Upper lobe of left lung (tissue), 4 donors: Measurements from ENCODE around the gene SPANXN1.

Experiments used
- POLR2A ChIP-seq, 4 donors: fragments of 450-650 bp; IDR thresholded peaks; one replicate each; pipeline ENCODE4 v1.5.1; 2016 to 2017; ENCODE audit warnings: antibody characterized with exemption in 4 of 4, mild to moderate bottlenecking in 2 of 4
- TF ChIP-seq, protein P1 (sequence below), 6 experiments: fragments of 450-650 bp in 4 of 6; fragments of 200-600 bp in 2 of 6; sonication (generic) in 2 of 6; IDR thresholded peaks; one replicate each; pipeline ENCODE4 v1.5.1; 2016 to 2019; ENCODE audit warnings: antibody characterized with exemption in 6 of 6

DNA sequence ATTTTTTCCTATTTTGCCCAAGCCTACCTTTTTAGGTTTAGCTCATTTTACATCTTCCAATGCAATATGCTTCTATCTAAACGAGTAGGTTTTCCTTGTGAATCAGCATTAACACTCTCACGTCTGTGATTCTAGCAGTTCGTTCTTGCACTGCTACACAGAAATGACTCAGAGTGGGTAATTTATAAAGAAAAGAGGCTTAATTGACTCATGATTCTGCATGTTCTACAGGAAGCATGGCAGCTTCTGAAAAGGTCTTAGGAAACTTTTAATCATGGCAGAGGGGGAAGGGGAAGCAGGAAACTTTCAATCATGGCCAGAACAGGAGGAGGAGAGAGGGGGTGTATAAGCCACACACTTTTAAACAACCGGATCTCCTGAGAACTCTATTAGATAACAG lies 44.9 kb downstream of the SPANXN1 start:
- TF ChIP-seq, protein P1, sequence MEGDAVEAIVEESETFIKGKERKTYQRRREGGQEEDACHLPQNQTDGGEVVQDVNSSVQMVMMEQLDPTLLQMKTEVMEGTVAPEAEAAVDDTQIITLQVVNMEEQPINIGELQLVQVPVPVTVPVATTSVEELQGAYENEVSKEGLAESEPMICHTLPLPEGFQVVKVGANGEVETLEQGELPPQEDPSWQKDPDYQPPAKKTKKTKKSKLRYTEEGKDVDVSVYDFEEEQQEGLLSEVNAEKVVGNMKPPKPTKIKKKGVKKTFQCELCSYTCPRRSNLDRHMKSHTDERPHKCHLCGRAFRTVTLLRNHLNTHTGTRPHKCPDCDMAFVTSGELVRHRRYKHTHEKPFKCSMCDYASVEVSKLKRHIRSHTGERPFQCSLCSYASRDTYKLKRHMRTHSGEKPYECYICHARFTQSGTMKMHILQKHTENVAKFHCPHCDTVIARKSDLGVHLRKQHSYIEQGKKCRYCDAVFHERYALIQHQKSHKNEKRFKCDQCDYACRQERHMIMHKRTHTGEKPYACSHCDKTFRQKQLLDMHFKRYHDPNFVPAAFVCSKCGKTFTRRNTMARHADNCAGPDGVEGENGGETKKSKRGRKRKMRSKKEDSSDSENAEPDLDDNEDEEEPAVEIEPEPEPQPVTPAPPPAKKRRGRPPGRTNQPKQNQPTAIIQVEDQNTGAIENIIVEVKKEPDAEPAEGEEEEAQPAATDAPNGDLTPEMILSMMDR (IDR thresholded peaks at IDR 0.05), result no peak
- no peak for TF ChIP-seq POLR2A (IDR thresholded peaks at IDR 0.05)
